ENCODE results near the gene LRMDA.

Gene LRMDA

DNA sequence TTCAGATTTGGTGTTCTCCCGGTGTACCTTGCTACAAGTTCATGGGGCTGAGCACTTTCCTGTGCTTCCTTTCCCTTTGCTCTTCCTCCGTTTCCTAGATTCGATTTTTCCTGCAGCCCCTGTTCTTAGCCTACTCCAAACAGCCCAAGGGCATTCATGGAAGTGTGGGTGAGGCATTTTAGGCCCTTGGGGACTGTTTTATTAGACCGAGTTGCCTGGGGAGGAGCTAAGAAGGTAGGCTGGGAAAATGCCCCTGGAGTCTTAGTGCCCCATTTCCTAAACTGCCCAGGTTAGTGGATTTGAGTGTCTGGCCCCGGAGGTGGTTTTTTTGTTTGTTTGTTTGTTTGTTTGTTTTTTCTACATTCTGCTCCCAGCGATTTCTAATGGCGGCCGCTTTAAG, 1.8 kb downstream of the LRMDA start:
- TF ChIP-seq, protein P1, sequence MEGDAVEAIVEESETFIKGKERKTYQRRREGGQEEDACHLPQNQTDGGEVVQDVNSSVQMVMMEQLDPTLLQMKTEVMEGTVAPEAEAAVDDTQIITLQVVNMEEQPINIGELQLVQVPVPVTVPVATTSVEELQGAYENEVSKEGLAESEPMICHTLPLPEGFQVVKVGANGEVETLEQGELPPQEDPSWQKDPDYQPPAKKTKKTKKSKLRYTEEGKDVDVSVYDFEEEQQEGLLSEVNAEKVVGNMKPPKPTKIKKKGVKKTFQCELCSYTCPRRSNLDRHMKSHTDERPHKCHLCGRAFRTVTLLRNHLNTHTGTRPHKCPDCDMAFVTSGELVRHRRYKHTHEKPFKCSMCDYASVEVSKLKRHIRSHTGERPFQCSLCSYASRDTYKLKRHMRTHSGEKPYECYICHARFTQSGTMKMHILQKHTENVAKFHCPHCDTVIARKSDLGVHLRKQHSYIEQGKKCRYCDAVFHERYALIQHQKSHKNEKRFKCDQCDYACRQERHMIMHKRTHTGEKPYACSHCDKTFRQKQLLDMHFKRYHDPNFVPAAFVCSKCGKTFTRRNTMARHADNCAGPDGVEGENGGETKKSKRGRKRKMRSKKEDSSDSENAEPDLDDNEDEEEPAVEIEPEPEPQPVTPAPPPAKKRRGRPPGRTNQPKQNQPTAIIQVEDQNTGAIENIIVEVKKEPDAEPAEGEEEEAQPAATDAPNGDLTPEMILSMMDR (IDR thresholded peaks at IDR 0.05), result no peak
- no peak overlapping the region for H3K9ac ChIP-seq
- no peak overlapping the region for H2AFZ ChIP-seq
- H3K79me2 ChIP-seq, result no peaks in the 10 kb centered on the region
- no peaks in the 10 kb centered on the region for H3K27me3 ChIP-seq (ENCODE audit: control insufficient read depth, insufficient read depth, low read length)
- no peak overlapping the region for H3K4me2 ChIP-seq (ENCODE audit: low read length)
- no peaks in the 10 kb centered on the region for H3K4me1 ChIP-seq
- no peaks in the 10 kb centered on the region for H3K9me3 ChIP-seq (ENCODE audit: control insufficient read depth, low read length)
- no peak overlapping the region for H3K4me3 ChIP-seq (ENCODE audit: low read depth, low read length)
- H3K27ac ChIP-seq, result no peak overlapping the region
- no peaks in the 10 kb centered on the region for H3K36me3 ChIP-seq (ENCODE audit: control insufficient read depth, insufficient read depth, low read length)

DNA sequence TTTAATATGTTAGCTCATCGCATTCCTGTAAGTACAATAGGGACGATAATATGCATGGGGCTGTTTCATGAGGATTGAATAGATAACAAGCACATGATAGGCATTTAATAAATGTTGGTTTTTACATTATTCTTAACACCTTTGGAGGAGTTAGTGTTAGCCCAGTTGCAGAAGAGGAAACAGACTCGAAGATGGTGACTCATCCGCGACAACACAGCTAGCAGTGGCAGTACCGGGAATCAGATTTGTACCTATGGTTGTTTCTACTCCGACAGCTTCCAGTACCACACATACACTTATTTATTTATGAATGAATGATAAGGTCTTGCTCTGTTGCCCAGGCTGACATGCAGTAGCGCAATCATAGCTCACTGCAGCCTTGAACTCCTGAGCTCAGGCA, 2.9 kb downstream of the LRMDA start:
- no peak overlapping the region for H2AFZ ChIP-seq
- H3K9me3 ChIP-seq (ENCODE audit: control insufficient read depth, low read length), result no peaks in the 10 kb centered on the region
- H3K9ac ChIP-seq, result no peak overlapping the region
- H3K27ac ChIP-seq, result no peak overlapping the region
- no peaks in the 10 kb centered on the region for H3K4me1 ChIP-seq
- H3K36me3 ChIP-seq (ENCODE audit: control insufficient read depth, insufficient read depth, low read length), result no peaks in the 10 kb centered on the region
- H3K27me3 ChIP-seq (ENCODE audit: control insufficient read depth, insufficient read depth, low read length), result no peaks in the 10 kb centered on the region
- H3K79me2 ChIP-seq, result no peaks in the 10 kb centered on the region
- TF ChIP-seq, protein P1 (IDR thresholded peaks at IDR 0.05), result no peak
- H3K4me2 ChIP-seq (ENCODE audit: low read length), result no peak overlapping the region
- H3K4me3 ChIP-seq (ENCODE audit: low read depth, low read length), result no peak overlapping the region

DNA sequence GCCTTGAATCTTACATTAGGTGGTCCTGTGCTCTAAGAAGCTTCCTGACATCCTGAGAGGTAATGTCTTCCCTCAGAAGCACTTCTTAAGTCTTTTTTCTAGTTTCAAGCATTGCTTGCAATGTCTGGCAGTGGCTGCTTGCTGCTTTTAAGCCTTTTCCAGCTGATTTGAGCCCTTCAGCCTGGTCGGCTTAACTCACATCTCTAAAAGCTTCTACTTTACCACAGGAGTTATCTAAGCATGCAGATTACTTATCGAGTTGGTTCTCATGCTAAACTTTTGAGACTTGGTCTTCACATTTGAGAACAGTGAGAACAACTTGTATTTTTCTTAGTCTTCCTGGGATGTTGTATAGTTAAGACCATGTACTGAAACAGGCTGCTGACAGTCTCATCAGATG, 3.9 kb downstream of the LRMDA start:
- Histone ChIP-seq H3K27ac (no peak overlapping the region), H3K9ac (no peak overlapping the region), H3K9me3 (ENCODE audit: control insufficient read depth, low read length) (no peaks in the 10 kb centered on the region), H2AFZ (no peak overlapping the region), H3K4me3 (ENCODE audit: low read depth, low read length) (no peak overlapping the region), H3K36me3 (ENCODE audit: control insufficient read depth, insufficient read depth, low read length) (no peaks in the 10 kb centered on the region), H3K27me3 (ENCODE audit: control insufficient read depth, insufficient read depth, low read length) (no peaks in the 10 kb centered on the region), H3K79me2 (no peaks in the 10 kb centered on the region), H3K4me1 (no peaks in the 10 kb centered on the region), H3K4me2 (ENCODE audit: low read length) (no peak overlapping the region)
- TF ChIP-seq, protein P1 (IDR thresholded peaks at IDR 0.05), result no peak

DNA sequence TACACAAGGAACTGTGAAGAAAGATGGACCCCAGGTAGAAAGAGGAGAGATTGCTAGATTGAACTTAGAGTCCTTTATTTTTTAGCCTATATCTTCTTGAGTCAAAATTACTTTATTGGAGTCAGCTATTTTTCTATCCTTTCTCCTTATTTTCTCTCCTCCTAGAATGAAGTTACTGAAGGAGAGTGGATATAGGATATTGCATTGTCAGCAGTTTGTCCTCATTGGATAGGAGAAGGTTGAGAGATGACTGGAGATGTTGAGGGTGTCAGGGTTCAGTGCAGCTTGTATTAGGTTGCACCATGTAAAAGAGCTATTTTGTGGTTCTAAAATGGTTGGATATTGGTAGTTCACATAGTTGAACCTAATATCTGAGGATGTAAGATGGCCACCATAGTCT, 5.5 kb downstream of the LRMDA start:
- H3K4me1 ChIP-seq, result no peaks in the 10 kb centered on the region
- TF ChIP-seq, protein P1 (IDR thresholded peaks at IDR 0.05), result no peak
- H3K4me2 ChIP-seq (ENCODE audit: low read length), result no peak overlapping the region

DNA sequence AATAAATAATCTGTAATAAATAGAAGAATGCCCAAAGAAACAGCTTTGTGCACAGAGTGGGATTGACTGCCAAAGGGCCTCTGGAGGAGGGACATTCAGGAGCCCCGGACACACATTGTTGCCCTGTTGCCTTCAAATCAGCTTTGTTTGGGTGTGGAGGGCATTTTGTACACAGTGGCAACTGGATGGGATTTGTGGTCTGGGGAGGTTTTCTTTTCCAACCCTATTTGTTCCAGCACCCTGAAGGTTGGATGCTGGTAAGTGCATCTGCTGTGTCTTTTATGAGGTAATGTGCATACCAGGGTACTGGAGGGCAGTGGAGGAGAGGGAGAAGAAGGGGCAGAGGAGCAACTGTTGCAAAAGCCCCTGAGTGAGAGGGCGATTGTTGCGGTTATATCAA, 6.3 kb downstream of the LRMDA start:
- Histone ChIP-seq H3K4me3 (ENCODE audit: low read depth, low read length) (no peak overlapping the region), H3K4me2 (ENCODE audit: low read length) (no peak overlapping the region), H3K36me3 (ENCODE audit: control insufficient read depth, insufficient read depth, low read length) (no peaks in the 10 kb centered on the region), H3K9ac (no peak overlapping the region), H3K79me2 (no peaks in the 10 kb centered on the region), H3K4me1 (no peaks in the 10 kb centered on the region), H3K9me3 (ENCODE audit: control insufficient read depth, low read length) (no peaks in the 10 kb centered on the region), H3K27me3 (ENCODE audit: control insufficient read depth, insufficient read depth, low read length) (no peaks in the 10 kb centered on the region), H2AFZ (no peak overlapping the region), H3K27ac (no peak overlapping the region)
- TF ChIP-seq, protein P1 (IDR thresholded peaks at IDR 0.05), result no peak

More for the DNA sequence above, 5.5 kb downstream of the LRMDA start:
- Histone ChIP-seq H3K9ac (no peak overlapping the region), H3K4me3 (ENCODE audit: low read depth, low read length) (no peak overlapping the region), H3K27ac (no peak overlapping the region), H3K36me3 (ENCODE audit: control insufficient read depth, insufficient read depth, low read length) (no peaks in the 10 kb centered on the region), H3K27me3 (ENCODE audit: control insufficient read depth, insufficient read depth, low read length) (no peaks in the 10 kb centered on the region), H3K9me3 (ENCODE audit: control insufficient read depth, low read length) (no peaks in the 10 kb centered on the region), H2AFZ (no peak overlapping the region), H3K79me2 (no peaks in the 10 kb centered on the region)

All from parathyroid adenoma (tissue), 2 donors.